HepG2 (cell line): Measurements from ENCODE around the gene PIGV. TPM values are rescaled to one million over a fixed set of nuclear protein-coding genes. Genes with fewer than 3 reads are reported as not detected.

Source experiments
- EZH2 ChIP-seq: conservative IDR thresholded peaks from 2 replicates; pipeline ENCODE4 v1.6.1; 2012; ENCODE audit warnings: mild to moderate bottlenecking, low read depth, low read length, moderate library complexity
- HOXA5 ChIP-seq: sonication (generic); formaldehyde crosslinking; IDR thresholded peaks from 2 replicates; pipeline ENCODE4 v1.4.0; 2020; ENCODE audit warnings: missing genetic modification reagents
- MAFG ChIP-seq: sonication (generic); formaldehyde crosslinking; IDR thresholded peaks from 2 replicates; pipeline ENCODE4 v1.5.1; 2020; ENCODE audit warnings: mild to moderate bottlenecking, missing genetic modification reagents
- TBL1XR1 ChIP-seq: fragments of 150-350 bp; IDR thresholded peaks from 2 replicates; pipeline ENCODE4 v1.6.1; 2014; ENCODE audit warnings: borderline replicate concordance, low read length; ENCODE audit not compliant: partially characterized antibody
- ZNF136 ChIP-seq: sonication (generic); formaldehyde crosslinking; IDR thresholded peaks from 2 replicates; pipeline ENCODE4 v1.8.1; 2022; ENCODE audit warnings: low read depth, mild to moderate bottlenecking, moderate library complexity, missing genetic modification reagents
- ZNF446 ChIP-seq: sonication (generic); formaldehyde crosslinking; IDR thresholded peaks from 2 replicates; pipeline ENCODE4 v1.5.0; 2020; ENCODE audit warnings: mild to moderate bottlenecking, missing genetic modification reagents
- ZNF589 ChIP-seq: sonication (generic); formaldehyde crosslinking; conservative IDR thresholded peaks from 2 replicates; pipeline ENCODE4 v1.8.0; 2022; ENCODE audit warnings: mild to moderate bottlenecking, moderate library complexity, missing genetic modification reagents
- ZNF605 ChIP-seq: sonication (generic); formaldehyde crosslinking; IDR thresholded peaks from 2 replicates; pipeline ENCODE4 v1.8.0; 2022; ENCODE audit warnings: mild to moderate bottlenecking, missing genetic modification reagents
- ZNF83 ChIP-seq: sonication (generic); formaldehyde crosslinking; IDR thresholded peaks from 2 replicates; pipeline ENCODE4 v1.4.0; 2020; ENCODE audit warnings: missing genetic modification reagents, mild to moderate bottlenecking, borderline replicate concordance
- polyA plus RNA-seq, 8 experiments: library from polyadenylated mRNA; depleted of rRNA in 3 of 8; stranded (reverse) in 7 of 8; unstranded in 1 of 8; fragments of >200 nt; fragmentation: Illumina TruSeq in 4 of 8; extraction: Trizol in 4 of 8; gene quantifications; 2 replicates each; pipeline versions ENCODE4 v1.2.1 to v1.2.3, GENCODE V29; 2011 to 2016; ENCODE audit warnings: low read depth in 4 of 8, missing spikeins in 1 of 8, mixed read lengths in 1 of 8; ENCODE audit not compliant: insufficient read depth in 1 of 8
- total RNA-seq, 5 experiments: library from RNA; depleted of rRNA; stranded (reverse); fragments of >200 nt; fragmentation: Illumina TruSeq; extraction: Trizol; gene quantifications; 2 replicates each; pipeline ENCODE4 v1.2.3, GENCODE V29; 2016; ENCODE audit warnings: low read depth in 1 of 5
- TF ChIP-seq, protein P1 (sequence below): IDR thresholded peaks from 2 replicates; pipeline ENCODE4 v1.6.1; 2016; ENCODE audit warnings: missing compliant biosample characterization, missing genetic modification reagents, borderline replicate concordance
- TF ChIP-seq, protein P2 (sequence below): IDR thresholded peaks from 2 replicates; pipeline ENCODE4 v1.6.1; 2016; ENCODE audit warnings: low read depth
- TF ChIP-seq, protein P3 (sequence below): IDR thresholded peaks from 2 replicates; pipeline ENCODE4 v1.6.1; 2016
- TF ChIP-seq, protein P4 (sequence below): sonication (generic); formaldehyde crosslinking; IDR thresholded peaks from 2 replicates; pipeline ENCODE4 v1.5.1; 2020; ENCODE audit warnings: mild to moderate bottlenecking, missing genetic modification reagents, borderline replicate concordance
- TF ChIP-seq, protein P5 (sequence below): sonication (generic); formaldehyde crosslinking; IDR thresholded peaks from 2 replicates; pipeline ENCODE4 v1.4.0; 2020; ENCODE audit warnings: missing genetic modification reagents
- TF ChIP-seq, protein P6 (sequence below): IDR thresholded peaks from 2 replicates; pipeline ENCODE4 v1.6.1; 2012; ENCODE audit warnings: inconsistent platforms
- TF ChIP-seq, protein P7 (sequence below): sonication (generic); formaldehyde crosslinking; IDR thresholded peaks from 2 replicates; pipeline ENCODE4 v1.5.1; 2020; ENCODE audit warnings: mild to moderate bottlenecking, moderate library complexity, missing genetic modification reagents
- TF ChIP-seq, protein P8 (sequence below): sonication (generic); formaldehyde crosslinking; IDR thresholded peaks from 2 replicates; pipeline ENCODE4 v1.4.0; 2020; ENCODE audit warnings: mild to moderate bottlenecking, missing genetic modification reagents

PIGV gene
- total and polyA plus RNA-seq, 2 of the 13 experiments (the other 11 are each of a cell fraction or from before 2014, with no cell fraction given), result 13.5 to 22.7 TPM

DNA sequence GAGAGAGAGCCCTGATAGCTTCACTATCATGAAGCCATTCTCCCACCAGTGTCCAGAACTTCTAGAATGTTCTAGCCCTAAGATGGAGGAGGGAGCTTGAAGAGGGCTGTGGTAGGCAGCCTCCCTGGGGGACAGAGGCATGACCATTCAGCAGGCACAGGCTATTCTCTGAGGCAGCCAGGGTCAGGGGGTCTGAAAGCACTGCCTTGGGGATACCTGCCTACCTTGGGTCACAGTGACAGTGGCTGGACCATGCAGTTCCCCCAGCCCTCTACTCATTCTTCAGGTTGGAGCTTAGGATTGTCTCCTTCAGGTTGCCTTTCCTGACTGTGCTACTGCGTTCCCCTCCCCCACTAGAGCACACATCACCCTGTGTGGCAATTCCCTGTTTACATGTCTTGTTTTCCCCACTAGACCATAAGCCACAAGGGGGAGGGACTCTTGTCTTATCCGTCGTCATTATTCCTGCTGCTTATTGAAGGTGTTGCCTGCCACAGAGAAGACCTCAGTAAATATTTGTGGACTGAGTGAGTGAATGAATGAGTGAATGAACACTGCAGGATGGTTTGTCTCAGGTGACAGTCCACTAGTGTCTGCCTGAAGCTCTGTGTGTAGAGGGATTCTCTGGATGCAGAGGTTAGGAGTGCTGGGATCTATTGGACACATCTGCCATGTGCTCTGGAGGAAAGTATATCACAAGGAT is 43.9 kb downstream of the PIGV start (continued):
- TF ChIP-seq ZNF136 (CRISPR knock-in tag) (no peak), MAFG (CRISPR knock-in tag) (no peak), EZH2 (no peak), ZNF83 (CRISPR knock-in tag) (no peak), TBL1XR1 (peak; percentile 20), ZNF446 (CRISPR knock-in tag) (no peak), HOXA5 (CRISPR knock-in tag) (0 out of 2 replicates have a peak, but pooled peaks have one; percentile 28), ZNF605 (CRISPR knock-in tag) (0 out of 2 replicates have a peak, but pooled peaks have one; percentile 29), ZNF589 (CRISPR knock-in tag) (0 out of 2 replicates have a peak, but pooled peaks have one; percentile 38)
- TF ChIP-seq, protein P1, sequence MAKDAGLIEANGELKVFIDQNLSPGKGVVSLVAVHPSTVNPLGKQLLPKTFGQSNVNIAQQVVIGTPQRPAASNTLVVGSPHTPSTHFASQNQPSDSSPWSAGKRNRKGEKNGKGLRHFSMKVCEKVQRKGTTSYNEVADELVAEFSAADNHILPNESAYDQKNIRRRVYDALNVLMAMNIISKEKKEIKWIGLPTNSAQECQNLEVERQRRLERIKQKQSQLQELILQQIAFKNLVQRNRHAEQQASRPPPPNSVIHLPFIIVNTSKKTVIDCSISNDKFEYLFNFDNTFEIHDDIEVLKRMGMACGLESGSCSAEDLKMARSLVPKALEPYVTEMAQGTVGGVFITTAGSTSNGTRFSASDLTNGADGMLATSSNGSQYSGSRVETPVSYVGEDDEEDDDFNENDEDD (CRISPR knock-in tag), result peak; percentile 15; the same call in 1 of the 2 replicates
- TF ChIP-seq, protein P2, sequence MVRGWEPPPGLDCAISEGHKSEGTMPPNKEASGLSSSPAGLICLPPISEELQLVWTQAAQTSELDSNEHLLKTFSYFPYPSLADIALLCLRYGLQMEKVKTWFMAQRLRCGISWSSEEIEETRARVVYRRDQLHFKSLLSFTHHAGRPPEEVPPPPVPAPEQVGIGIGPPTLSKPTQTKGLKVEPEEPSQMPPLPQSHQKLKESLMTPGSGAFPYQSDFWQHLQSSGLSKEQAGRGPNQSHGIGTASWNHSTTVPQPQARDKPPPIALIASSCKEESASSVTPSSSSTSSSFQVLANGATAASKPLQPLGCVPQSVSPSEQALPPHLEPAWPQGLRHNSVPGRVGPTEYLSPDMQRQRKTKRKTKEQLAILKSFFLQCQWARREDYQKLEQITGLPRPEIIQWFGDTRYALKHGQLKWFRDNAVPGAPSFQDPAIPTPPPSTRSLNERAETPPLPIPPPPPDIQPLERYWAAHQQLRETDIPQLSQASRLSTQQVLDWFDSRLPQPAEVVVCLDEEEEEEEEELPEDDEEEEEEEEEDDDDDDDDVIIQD (CRISPR knock-in tag), result peak; percentile 59; the same call in 1 of the 2 replicates
- TF ChIP-seq, protein P3, sequence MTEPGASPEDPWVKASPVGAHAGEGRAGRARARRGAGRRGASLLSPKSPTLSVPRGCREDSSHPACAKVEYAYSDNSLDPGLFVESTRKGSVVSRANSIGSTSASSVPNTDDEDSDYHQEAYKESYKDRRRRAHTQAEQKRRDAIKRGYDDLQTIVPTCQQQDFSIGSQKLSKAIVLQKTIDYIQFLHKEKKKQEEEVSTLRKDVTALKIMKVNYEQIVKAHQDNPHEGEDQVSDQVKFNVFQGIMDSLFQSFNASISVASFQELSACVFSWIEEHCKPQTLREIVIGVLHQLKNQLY (CRISPR knock-in tag), result peak; percentile 68; the same call in 1 of the 2 replicates
- TF ChIP-seq, protein P4, sequence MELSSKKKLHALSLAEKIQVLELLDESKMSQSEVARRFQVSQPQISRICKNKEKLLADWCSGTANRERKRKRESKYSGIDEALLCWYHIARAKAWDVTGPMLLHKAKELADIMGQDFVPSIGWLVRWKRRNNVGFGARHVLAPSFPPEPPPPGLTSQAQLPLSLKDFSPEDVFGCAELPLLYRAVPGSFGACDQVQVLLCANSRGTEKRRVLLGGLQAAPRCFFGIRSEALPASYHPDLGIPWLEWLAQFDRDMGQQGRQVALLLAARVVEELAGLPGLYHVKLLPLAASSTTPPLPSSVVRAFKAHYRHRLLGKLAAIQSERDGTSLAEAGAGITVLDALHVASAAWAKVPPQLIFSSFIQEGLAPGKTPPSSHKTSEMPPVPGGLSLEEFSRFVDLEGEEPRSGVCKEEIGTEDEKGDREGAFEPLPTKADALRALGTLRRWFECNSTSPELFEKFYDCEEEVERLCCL (CRISPR knock-in tag), result no peak
- TF ChIP-seq, protein P5, sequence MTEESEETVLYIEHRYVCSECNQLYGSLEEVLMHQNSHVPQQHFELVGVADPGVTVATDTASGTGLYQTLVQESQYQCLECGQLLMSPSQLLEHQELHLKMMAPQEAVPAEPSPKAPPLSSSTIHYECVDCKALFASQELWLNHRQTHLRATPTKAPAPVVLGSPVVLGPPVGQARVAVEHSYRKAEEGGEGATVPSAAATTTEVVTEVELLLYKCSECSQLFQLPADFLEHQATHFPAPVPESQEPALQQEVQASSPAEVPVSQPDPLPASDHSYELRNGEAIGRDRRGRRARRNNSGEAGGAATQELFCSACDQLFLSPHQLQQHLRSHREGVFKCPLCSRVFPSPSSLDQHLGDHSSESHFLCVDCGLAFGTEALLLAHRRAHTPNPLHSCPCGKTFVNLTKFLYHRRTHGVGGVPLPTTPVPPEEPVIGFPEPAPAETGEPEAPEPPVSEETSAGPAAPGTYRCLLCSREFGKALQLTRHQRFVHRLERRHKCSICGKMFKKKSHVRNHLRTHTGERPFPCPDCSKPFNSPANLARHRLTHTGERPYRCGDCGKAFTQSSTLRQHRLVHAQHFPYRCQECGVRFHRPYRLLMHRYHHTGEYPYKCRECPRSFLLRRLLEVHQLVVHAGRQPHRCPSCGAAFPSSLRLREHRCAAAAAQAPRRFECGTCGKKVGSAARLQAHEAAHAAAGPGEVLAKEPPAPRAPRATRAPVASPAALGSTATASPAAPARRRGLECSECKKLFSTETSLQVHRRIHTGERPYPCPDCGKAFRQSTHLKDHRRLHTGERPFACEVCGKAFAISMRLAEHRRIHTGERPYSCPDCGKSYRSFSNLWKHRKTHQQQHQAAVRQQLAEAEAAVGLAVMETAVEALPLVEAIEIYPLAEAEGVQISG (CRISPR knock-in tag), result peak; percentile 59; the same call in 1 of the 2 replicates
- TF ChIP-seq, protein P6, sequence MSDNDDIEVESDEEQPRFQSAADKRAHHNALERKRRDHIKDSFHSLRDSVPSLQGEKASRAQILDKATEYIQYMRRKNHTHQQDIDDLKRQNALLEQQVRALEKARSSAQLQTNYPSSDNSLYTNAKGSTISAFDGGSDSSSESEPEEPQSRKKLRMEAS, result peak; percentile 50; the same call in 1 of the 2 replicates
- TF ChIP-seq, protein P7, sequence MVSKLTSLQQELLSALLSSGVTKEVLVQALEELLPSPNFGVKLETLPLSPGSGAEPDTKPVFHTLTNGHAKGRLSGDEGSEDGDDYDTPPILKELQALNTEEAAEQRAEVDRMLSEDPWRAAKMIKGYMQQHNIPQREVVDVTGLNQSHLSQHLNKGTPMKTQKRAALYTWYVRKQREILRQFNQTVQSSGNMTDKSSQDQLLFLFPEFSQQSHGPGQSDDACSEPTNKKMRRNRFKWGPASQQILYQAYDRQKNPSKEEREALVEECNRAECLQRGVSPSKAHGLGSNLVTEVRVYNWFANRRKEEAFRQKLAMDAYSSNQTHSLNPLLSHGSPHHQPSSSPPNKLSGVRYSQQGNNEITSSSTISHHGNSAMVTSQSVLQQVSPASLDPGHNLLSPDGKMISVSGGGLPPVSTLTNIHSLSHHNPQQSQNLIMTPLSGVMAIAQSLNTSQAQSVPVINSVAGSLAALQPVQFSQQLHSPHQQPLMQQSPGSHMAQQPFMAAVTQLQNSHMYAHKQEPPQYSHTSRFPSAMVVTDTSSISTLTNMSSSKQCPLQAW, result peak; percentile 57; the same call in 1 of the 2 replicates
- TF ChIP-seq, protein P8, sequence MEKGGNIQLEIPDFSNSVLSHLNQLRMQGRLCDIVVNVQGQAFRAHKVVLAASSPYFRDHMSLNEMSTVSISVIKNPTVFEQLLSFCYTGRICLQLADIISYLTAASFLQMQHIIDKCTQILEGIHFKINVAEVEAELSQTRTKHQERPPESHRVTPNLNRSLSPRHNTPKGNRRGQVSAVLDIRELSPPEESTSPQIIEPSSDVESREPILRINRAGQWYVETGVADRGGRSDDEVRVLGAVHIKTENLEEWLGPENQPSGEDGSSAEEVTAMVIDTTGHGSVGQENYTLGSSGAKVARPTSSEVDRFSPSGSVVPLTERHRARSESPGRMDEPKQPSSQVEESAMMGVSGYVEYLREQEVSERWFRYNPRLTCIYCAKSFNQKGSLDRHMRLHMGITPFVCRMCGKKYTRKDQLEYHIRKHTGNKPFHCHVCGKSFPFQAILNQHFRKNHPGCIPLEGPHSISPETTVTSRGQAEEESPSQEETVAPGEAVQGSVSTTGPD (CRISPR knock-in tag), result no peak
